NCI-H2196 treated with DMSO at 0.1 percent for 48 hours (cell line): ENCODE data around the gene SYT15B.
"Not testable (repeated sequence)": the region's sequence is repeated elsewhere in the genome, so short reads cannot be mapped to it uniquely, and the experiment has no call there.

Source experiments
- DNase-seq: peaks from one replicate; lab custom pipeline; 2025; ENCODE audit not compliant: unreplicated experiment; lab: John Stamatoyannopoulos, UW

Gene SYT15B

GRCh38 chr10:47763554-47764175 is at the start of gene SYT15B:
SYT15B (minus strand) TSS chr10:47763592; CDS start chr10:47762640, 952 bp downstream.
- DNase-seq, result not testable (repeated sequence)

GRCh38 chr10:47779590-47779989 is 16.2 kb upstream of the SYT15B start:
- not testable (repeated sequence) for DNase-seq

GRCh38 chr10:47775361-47776231 is 12.2 kb upstream of the SYT15B start:
- not testable (repeated sequence) for DNase-seq

GRCh38 chr10:47770745-47771144 is 7.4 kb upstream of the SYT15B start:
- DNase-seq, result not testable (repeated sequence)

- not testable (repeated sequence) for DNase-seq
These were observed 5.3 kb upstream of the SYT15B start for GRCh38 chr10:47768578-47769115.

- not testable (repeated sequence) for DNase-seq
These were observed 4.7 kb upstream of the SYT15B start for GRCh38 chr10:47768085-47768484.

- not testable (repeated sequence) for DNase-seq
These were observed 3.8 kb upstream of the SYT15B start for GRCh38 chr10:47767236-47767635.

GRCh38 chr10:47765232-47765631 is 1.8 kb upstream of the SYT15B start:
- DNase-seq, result not testable (repeated sequence)

GRCh38 chr10:47762674-47763553 is 478 bp downstream of the SYT15B start:
- not testable (repeated sequence) for DNase-seq

GRCh38 chr10:47758855-47759254 is 4.5 kb downstream of the SYT15B start:
- not testable (repeated sequence) for DNase-seq

GRCh38 chr10:47756169-47756568 is 7.2 kb downstream of the SYT15B start:
- not testable (repeated sequence) for DNase-seq

GRCh38 chr10:47753871-47754270 is 9.5 kb downstream of the SYT15B start:
- not testable (repeated sequence) for DNase-seq

GRCh38 chr10:47753176-47753575 is 10.2 kb downstream of the SYT15B start:
- DNase-seq, result not testable (repeated sequence)

- not testable (repeated sequence) for DNase-seq
These were observed 11.6 kb downstream of the SYT15B start for GRCh38 chr10:47751821-47752220.

- not testable (repeated sequence) for DNase-seq
These were observed 13.0 kb downstream of the SYT15B start for GRCh38 chr10:47750360-47750759.

GRCh38 chr10:47746780-47747376 is 16.5 kb downstream of the SYT15B start:
- DNase-seq, result not testable (repeated sequence)

- not testable (repeated sequence) for DNase-seq
These were observed 18.5 kb downstream of the SYT15B start for GRCh38 chr10:47744881-47745280.

GRCh38 chr10:47743611-47744550 is 19.5 kb downstream of the SYT15B start:
- not testable (repeated sequence) for DNase-seq

- DNase-seq, result not testable (repeated sequence)
These were observed 22.5 kb downstream of the SYT15B start for GRCh38 chr10:47740868-47741267.
